Measurements from ENCODE around the gene CYTH2.
A peak's percentile ranks its signal among the peaks of the same experiment; 100 is the strongest.
"Not testable (repeated sequence)": the region's sequence is repeated elsewhere in the genome, so short reads cannot be mapped to it uniquely, and the experiment has no call there.

CYTH2 gene

DNA sequence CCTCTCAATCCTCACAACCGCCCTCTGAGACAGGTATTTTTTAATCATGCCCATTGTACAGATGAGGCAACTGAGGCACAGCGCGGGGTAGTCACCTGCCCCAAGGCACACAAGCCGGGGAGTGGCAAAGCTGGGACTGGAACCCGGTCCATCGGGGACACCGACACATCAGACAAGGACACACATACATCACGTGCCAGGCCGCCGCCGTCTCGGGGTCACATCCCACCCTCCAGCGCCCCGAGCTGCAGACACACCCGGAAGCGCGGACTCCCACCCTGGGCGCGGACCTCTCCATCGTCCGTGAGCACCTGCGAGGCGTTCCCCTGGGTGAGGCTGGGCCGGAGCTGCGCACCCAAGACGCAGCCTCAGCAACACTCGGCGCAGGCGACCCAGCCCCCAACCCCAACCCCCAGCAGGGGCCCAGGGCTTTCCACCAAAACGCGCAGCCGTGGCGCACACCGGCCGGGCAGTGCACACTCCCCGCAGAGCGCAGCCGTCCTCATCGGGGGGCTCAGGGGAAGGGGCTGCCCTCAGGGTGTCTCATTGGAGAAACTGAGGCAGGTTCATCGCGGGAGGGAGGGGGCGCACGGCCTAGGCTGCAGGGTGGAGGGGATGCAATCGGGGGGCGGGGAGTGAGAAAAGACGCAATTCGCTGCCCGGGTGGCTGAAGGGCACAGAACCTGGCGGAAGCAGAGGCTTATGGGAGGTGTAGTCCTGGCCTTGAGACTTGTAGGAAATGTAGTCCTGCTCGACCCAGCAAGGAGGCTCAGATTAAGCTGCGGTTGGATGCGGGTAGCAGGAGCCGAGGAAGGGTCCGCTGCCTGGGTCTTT lies 44.3 kb downstream of the CYTH2 start:
- peak; percentile 71 for DNase-seq

DNA sequence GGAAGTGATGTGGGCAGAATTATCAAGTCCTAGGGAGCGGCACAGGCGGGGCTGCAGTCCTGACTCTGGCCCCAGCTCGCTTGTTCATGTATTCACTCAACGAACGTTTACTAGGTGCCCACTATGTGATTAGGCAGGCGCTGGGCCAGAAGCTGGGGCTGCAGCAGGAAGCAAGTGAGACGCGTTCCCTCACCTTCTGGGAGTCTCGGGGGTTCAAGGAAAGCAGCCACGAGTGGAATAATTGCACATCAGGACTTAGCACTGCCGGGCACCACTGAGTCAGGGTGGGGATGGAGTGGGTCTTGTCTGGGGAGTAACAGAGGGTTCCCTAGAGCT lies 44.9 kb downstream of the CYTH2 start:
- DNase-seq, result no peak

DNA sequence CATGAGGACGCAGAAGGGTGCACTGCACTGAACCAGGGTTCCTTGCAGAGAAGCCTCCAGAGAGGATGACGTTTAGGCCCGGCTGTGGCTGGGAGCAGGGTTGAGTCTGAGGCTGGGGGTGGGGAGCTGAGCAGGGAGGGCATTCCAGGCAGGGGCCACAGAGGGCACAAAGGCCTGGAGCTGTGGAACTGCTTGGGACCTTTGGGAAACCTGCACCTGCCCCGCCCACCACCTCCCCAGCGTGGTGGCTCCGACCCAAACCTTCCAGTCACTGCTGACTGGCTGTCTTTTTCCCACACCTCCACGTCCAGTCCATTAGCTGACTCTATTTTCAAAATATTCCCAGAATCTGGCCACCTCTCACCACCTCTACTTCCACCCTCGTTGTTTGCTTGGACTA lies 47.4 kb downstream of the CYTH2 start:
- DNase-seq, result no peak

DNA sequence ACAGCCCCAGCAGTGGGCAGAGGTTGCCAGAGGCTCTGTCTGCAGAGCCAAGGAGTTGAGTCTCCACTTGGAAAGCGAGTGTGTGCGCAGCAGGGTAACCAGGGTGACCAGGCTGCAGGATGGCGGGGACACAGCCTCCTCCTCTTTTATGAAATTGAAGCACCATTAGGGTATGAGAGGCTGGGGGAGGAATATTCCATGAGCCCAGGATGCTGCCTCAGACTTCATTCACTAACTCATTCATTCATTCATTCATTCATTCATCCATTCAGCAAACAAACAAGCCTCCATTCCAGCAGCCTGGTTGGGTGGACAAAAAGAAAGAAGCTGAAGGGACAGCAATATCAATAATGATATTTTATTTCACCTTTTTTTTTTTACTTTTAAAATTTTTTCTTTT lies 49.0 kb downstream of the CYTH2 start:
- DNase-seq, result no peak

DNA sequence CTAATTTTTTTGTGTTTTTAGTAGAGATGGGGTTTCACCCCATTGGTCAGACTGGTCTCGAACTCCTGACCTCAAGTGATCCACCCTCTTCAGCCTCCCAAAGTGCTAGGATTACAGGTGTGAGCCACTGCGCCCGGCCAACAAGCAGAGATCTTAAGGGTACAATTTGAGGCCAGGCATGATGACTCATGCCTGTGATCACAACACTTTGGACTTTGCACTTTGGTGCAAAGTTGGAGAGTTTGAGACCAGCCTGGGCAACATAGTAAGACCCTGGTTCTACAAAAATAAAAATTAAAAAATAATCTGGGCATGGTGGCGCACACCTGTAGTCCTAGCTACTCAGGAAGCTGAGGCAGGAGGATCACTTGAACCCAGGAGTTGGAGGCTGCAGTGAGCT lies 50.3 kb downstream of the CYTH2 start:
- DNase-seq, result not testable (repeated sequence)

DNA sequence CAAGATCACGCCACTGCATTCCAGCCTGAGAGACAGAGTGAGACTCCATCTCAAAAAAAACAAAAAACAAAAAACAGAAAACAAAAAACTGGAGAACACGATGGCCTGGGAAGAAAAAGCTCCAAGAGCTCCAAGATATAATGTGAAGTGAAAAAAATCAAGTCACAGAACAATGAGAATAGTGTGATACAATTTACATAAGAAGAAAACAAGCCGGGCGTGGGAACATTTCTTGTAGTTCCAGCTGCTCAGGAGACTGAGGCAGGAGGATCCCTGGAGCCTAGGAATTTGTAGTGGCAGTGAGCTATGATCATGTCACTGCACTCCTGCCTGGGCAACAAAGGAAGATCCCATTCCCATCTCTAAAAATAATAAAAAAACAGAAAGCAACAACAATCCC lies 51.0 kb downstream of the CYTH2 start:
- no peak for DNase-seq

DNA sequence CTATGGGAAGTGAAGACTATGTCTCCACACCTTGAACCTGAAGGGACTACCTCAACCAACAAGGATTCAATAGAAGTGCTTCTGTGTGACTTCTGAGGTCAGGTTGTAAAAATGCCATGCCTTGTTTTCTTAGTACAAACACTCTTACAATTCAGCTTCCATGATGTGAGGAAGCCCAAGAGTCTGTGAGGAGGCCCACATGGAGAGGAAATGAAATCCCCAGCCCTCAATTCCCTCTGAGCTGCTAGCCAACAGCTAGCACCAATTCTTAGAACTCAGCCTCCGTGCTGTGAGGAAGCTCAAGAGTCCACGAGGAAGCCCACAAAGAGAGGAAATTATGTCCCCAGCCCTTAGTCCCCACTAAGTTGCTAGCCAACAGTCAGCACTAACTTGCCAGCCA lies 55.1 kb downstream of the CYTH2 start:
- DNase-seq, result no peak

DNA sequence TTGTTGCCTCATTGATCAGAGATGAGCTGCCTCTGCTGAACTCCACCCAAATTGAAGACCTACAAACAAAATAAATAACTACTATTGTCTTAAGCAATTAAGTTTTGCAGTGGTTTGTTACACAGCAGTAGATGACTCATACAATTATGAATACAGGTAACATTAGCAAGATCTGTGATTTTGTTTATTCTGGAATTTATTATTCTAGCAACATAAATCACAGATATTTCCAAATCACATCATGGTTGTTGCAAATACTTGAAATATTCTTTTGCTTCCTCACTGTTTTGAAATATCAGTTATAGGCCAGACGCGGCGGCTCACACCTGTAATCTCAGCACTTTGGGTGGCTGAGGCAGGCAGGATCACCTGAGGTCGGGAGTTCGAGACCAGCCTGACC lies 55.6 kb downstream of the CYTH2 start:
- no peak for DNase-seq

DNA sequence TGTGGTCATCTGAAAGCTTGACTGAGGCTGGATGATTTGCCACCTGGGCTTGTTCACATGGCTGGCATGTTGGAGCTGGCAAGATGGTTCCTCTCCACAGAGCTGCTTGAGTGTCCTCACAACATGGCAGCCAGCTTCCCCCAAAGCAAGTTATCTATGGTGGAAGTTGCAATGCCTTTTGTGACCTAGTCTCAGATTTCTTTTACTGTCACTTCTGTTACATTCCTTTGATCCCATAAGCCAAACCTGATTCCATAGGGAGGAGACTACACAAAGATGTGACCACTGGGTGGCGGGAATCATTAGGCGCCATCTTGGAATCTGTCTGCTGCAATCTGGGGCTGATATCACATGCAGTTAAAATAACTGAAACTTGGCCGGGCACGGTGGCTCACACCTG lies 60.0 kb downstream of the CYTH2 start:
- no peak for DNase-seq

DNA sequence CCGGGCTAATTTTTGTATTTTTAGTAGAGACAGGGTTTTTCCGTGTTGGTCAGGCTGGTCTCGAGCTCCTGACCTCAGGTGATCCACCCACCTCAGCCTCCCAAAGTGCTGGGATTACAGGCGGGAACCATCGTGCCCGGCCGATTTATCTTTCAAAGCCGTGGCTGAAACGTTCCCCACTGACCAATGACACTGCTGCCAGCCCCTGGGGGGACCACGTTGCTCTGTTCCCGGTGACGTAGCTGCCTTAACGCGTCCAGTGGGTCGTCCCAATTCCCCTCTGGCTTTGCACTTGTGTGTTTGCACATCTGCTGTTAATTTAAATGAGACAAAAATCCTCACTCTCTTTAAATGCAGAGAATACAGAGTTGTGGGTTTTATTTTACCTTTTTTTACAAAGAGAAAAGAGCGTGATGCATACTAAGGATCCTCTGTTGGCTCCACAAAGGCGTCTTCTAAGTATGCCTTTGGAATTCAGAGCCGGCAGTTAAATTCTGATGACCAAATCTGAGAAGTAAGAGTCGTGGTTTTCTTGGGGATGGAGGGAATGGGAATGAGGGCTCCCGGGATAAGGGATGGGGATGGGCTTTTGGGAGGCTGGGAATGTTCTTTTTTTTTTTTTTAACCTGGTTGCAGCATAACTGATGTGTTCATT lies 61.0 kb downstream of the CYTH2 start:
- DNase-seq, result no peak

DNA sequence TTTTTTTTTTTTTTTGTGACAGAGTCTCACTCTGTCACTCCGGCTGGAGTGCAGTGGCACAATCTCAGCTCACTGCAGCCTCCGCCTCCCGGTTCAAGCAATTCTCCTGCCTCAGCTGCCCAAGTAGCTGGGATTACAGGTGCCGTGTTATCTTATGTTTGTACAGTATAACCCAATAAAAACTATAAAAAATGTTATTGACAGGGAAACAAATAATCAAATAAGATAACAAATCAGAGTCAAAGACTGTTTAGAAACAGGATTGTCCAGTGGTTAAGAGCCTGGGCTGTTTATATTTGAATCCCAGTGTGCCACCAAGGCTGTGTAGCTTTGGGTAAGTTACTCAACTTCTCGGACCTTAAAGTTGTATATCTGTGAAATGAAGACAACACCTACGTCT lies 61.6 kb downstream of the CYTH2 start:
- no peak for DNase-seq

Data from activated T-cell treated with anti-CD3 and anti-CD28 coated beads, Interleukin-2, amount 50 U/mL, for 1 hour (primary cell).